K562 (cell line): ENCODE measurements around the gene NUP188. TPM values are rescaled to one million over a fixed set of nuclear protein-coding genes. Genes with fewer than 3 reads are reported as not detected.
A peak's percentile ranks its signal among the peaks of the same experiment; 100 is the strongest.

Experiments used
- ATAC-seq: fragments of 200-7000 bp; cut with Tn5 transposase; 3 replicates; pipeline ENCODE4 v1.9.1; 2020; ENCODE audit warnings: moderate library complexity
- BruUV-seq: library from RNA; stranded (reverse); fragments of 400-500 nt; replicated peaks from 2 replicates; lab custom pipeline; 2021; lab: Mats Ljungman, UMichigan
- CTCF ChIA-PET: fragments of 300-600 bp; formaldehyde crosslinking; extraction: SDS; loops from one replicate; lab custom pipeline; 2021; ENCODE audit warnings: low intra/inter-chr PET ratio; lab: Yijun Ruan, JAX
- POLR2A ChIA-PET: fragments of 300-600, 350-650 bp; sonication (Branson Sonifier 250); formaldehyde crosslinking; extraction: SDS; loops from one replicate; lab custom pipeline; 2021; ENCODE audit warnings: antibody characterized with exemption, inconsistent platforms; lab: Yijun Ruan, JAX
- DNase-seq, 4 experiments: peaks; one replicate each; pipeline versions ENCODE4 v3.0.0 to v3.0.0-alpha.2; 2011 to 2018; ENCODE audit warnings: low spot score in 3 of 4, mixed read lengths in 3 of 4; ENCODE audit errors: extremely low read depth in 1 of 4
- FAIRE-seq: peaks from 2 replicates; lab custom pipeline; 2011; peaks lifted over from hg19 to GRCh38; lab: Jason Lieb, UNC
- H2AFZ ChIP-seq: 2 replicates; pipeline ENCODE4 v1.6.0; 2011; ENCODE audit warnings: low read depth, low read length, control low read depth, inconsistent platforms
- H3K27ac ChIP-seq: fragments of 200-600 bp; 3 replicates; pipeline ENCODE4 v1.8.0; 2011; ENCODE audit warnings: low read depth, mild to moderate bottlenecking, control low read depth, inconsistent platforms, low read length, moderate library complexity, mixed read lengths; ENCODE audit errors: extremely low read depth
- H3K27me3 ChIP-seq, 2 experiments: fragments of 300-600 bp in 1 of 2; 2 replicates in 1 of 2; 3 replicates in 1 of 2; pipeline versions ENCODE4 v1.6.0 to v1.8.0; 2011; ENCODE audit warnings: inconsistent platforms in 2 of 2, low read length in 2 of 2, mild to moderate bottlenecking in 1 of 2, mixed read lengths in 1 of 2, moderate library complexity in 1 of 2; ENCODE audit not compliant: control insufficient read depth in 2 of 2, insufficient read depth in 2 of 2
- H3K36me3 ChIP-seq: fragments of 300-600 bp; 3 replicates; pipeline ENCODE4 v1.8.0; 2011; ENCODE audit warnings: mild to moderate bottlenecking, low read length, inconsistent platforms; ENCODE audit not compliant: control insufficient read depth, insufficient read depth
- H3K4me1 ChIP-seq, 2 experiments: fragments of 200-600 bp in 1 of 2; replicated peaks in 1 of 2; 2 replicates in 1 of 2; 3 replicates in 1 of 2; pipeline versions ENCODE4 v1.5.1 to v1.8.0; 2011; ENCODE audit warnings: inconsistent platforms in 2 of 2, low read length in 2 of 2, mild to moderate bottlenecking in 1 of 2, mixed read lengths in 1 of 2, moderate library complexity in 1 of 2; ENCODE audit not compliant: control insufficient read depth in 2 of 2, insufficient read depth in 2 of 2
- H3K4me2 ChIP-seq: 2 replicates; pipeline ENCODE4 v1.6.1; 2011; ENCODE audit warnings: low read length, control low read depth, inconsistent platforms, mixed read lengths; ENCODE audit not compliant: insufficient read depth
- H3K4me3 ChIP-seq: fragments of 200-600 bp; sonication (generic), shearing (Covaris generic); 2 replicates; pipeline ENCODE4 v1.5.1; 2016; ENCODE audit warnings: control low read depth, inconsistent platforms
- H3K79me2 ChIP-seq: fragments of 200-600 bp; 3 replicates; pipeline ENCODE4 v1.8.0; 2011; ENCODE audit warnings: low read length, inconsistent platforms; ENCODE audit not compliant: control insufficient read depth, insufficient read depth
- H3K9ac ChIP-seq, 2 experiments: 2 replicates each; pipeline versions ENCODE4 v1.6.0 to v1.6.1; 2011; ENCODE audit warnings: low read depth in 2 of 2, low read length in 2 of 2, control low read depth in 1 of 2, inconsistent platforms in 1 of 2, mild to moderate bottlenecking in 1 of 2, mixed read lengths in 1 of 2; ENCODE audit not compliant: insufficient read depth in 1 of 2
- H3K9me1 ChIP-seq: one replicate; pipeline ENCODE4 v1.6.0; 2011; ENCODE audit warnings: inconsistent platforms, mild to moderate bottlenecking, low read length, moderate library complexity; ENCODE audit not compliant: control insufficient read depth, insufficient read depth
- H3K9me3 ChIP-seq: replicated peaks from 2 replicates; pipeline ENCODE4 v1.5.1; 2011; ENCODE audit warnings: low read depth, low read length, inconsistent platforms; ENCODE audit not compliant: control insufficient read depth, insufficient read depth
- H4K20me1 ChIP-seq: replicated peaks from 2 replicates; pipeline ENCODE4 v1.6.1; 2011; ENCODE audit warnings: low read length, inconsistent platforms, mixed read lengths; ENCODE audit not compliant: control insufficient read depth, insufficient read depth
- HNRNPK ChIP-seq: fragments of 200-400 bp; formaldehyde crosslinking; IDR thresholded peaks from one replicate; pipeline ENCODE4 v1.6.1; 2018; ENCODE audit warnings: mild to moderate bottlenecking, low read depth, low read length; ENCODE audit not compliant: poor library complexity, severe bottlenecking
- KLF13 ChIP-seq: fragments of 450-650 bp; IDR thresholded peaks from 2 replicates; pipeline ENCODE4 v1.6.1; 2016; ENCODE audit warnings: missing genetic modification characterization, low read depth, mild to moderate bottlenecking, missing compliant biosample characterization, moderate library complexity, borderline replicate concordance
- MCM7 ChIP-seq, 2 experiments: fragments of 450-650 bp; IDR thresholded peaks; 2 replicates each; pipeline ENCODE4 v1.6.1; 2016 to 2018
- MEF2A ChIP-seq: IDR thresholded peaks from 2 replicates; pipeline ENCODE4 v1.6.1; 2011; ENCODE audit warnings: low read depth, mild to moderate bottlenecking, low read length, moderate library complexity; ENCODE audit not compliant: control insufficient read depth
- NCOA6 ChIP-seq: fragments of 450-650 bp; IDR thresholded peaks from 2 replicates; pipeline ENCODE4 v1.6.1; 2017; ENCODE audit warnings: mild to moderate bottlenecking
- NR4A1 ChIP-seq, 2 experiments: fragments of 250-450 bp in 1 of 2; fragments of 450-650 bp in 1 of 2; sonication (Bioruptor Pico) in 1 of 2; IDR thresholded peaks; 2 replicates each; pipeline versions ENCODE4 v1.4.0 to v1.6.1; 2016 to 2020; ENCODE audit warnings: mild to moderate bottlenecking in 2 of 2, missing compliant biosample characterization in 1 of 2, missing genetic modification characterization in 1 of 2, moderate library complexity in 1 of 2
- RBM25 ChIP-seq: fragments of 200-400 bp; formaldehyde crosslinking; IDR thresholded peaks from 2 replicates; pipeline ENCODE4 v1.6.1; 2018; ENCODE audit warnings: low read length, low read depth, moderate library complexity; ENCODE audit not compliant: severe bottlenecking
- ZBTB26 ChIP-seq: fragments of 450-650 bp; formaldehyde crosslinking; IDR thresholded peaks from 2 replicates; pipeline ENCODE4 v1.4.0; 2022; ENCODE audit warnings: missing genetic modification characterization
- ZC3H8 ChIP-seq: fragments of 450-650 bp; IDR thresholded peaks from 2 replicates; pipeline ENCODE4 v1.6.1; 2017
- ZNF143 ChIP-seq: sonication (generic); formaldehyde crosslinking; IDR thresholded peaks from 2 replicates; pipeline ENCODE4 v1.9.0; 2022; ENCODE audit warnings: mild to moderate bottlenecking, missing genetic modification reagents
- ZNF175 ChIP-seq: fragments of 200-800 bp; sonication (Bioruptor generic); IDR thresholded peaks from 2 replicates; pipeline ENCODE4 v1.6.1; 2016; ENCODE audit warnings: low read depth, mild to moderate bottlenecking, missing genetic modification characterization, missing compliant biosample characterization
- WGBS: fragments of 100-300 bp; shearing (Covaris generic); methylation state at CpG from one replicate; pipeline ENCODE4 v1.1.6; 2016; ENCODE audit warnings: low coverage, mixed read lengths; ENCODE audit not compliant: insufficient coverage; ENCODE audit errors: missing lambda C conversion rate; 5-methylcytosine and 5-hydroxymethylcytosine counted together
- in situ Hi-C: fragments of 300-500 bp; cut with MboI; formaldehyde crosslinking; loops from 4 replicates; pipeline ENCODE4 v1.15.0; 2018; ENCODE audit warnings: inconsistent platforms, mixed read lengths
- intact Hi-C: fragments of 100-400 bp; cut with micrococcal nuclease; formaldehyde crosslinking; loops from 2 replicates; pipeline ENCODE4 v1.14.2; 2022
- polyA plus RNA-seq, 8 experiments: library from polyadenylated mRNA; depleted of rRNA in 4 of 8; stranded (reverse) in 5 of 8; unstranded in 3 of 8; fragments of >200 nt; fragmentation: Nextera tagmentation in 2 of 8; fragmentation: Illumina TruSeq in 1 of 8; extraction: Ambion mirVana in 2 of 8; extraction: Trizol in 1 of 8; gene quantifications; 2 replicates each; pipeline versions ENCODE4 v1.2.1 to v1.2.3, GENCODE V29; 2011 to 2014; ENCODE audit warnings: inconsistent platforms in 1 of 8, missing spikeins in 1 of 8
- total RNA-seq, 7 experiments: library from RNA; depleted of rRNA in 6 of 7; stranded (reverse); fragments of >200 nt in 6 of 7; fragmentation: Illumina TruSeq in 2 of 7; extraction: Trizol in 2 of 7; gene quantifications; 2 replicates each; pipeline versions ENCODE4 v1.2.1 to v1.2.3, GENCODE V29; 2011 to 2021; ENCODE audit warnings: low replicate concordance in 1 of 7
- TF ChIP-seq, protein P1 (sequence below), 2 experiments: IDR thresholded peaks in 1 of 2; conservative IDR thresholded peaks in 1 of 2; 2 replicates each; pipeline ENCODE4 v1.6.1; 2016; ENCODE audit warnings: low read depth in 2 of 2, mild to moderate bottlenecking in 1 of 2, missing compliant biosample characterization in 1 of 2, missing genetic modification characterization in 1 of 2, moderate library complexity in 1 of 2
- TF ChIP-seq, protein P2 (sequence below): fragments of 450-650 bp; IDR thresholded peaks from 2 replicates; pipeline ENCODE4 v1.6.1; 2018; ENCODE audit warnings: mild to moderate bottlenecking, low read depth; ENCODE audit not compliant: partially characterized antibody

NUP188 gene
- total and polyA plus RNA-seq, 9 of the 15 experiments (the other 6 are each of a cell fraction or from before 2014, with no cell fraction given), result 11.7 to 135 (median 70.6) TPM

GRCh38 chr9:128998462-128998861, 51.0 kb downstream of the NUP188 start:
- no peaks in the 10 kb centered on the region for H3K9me3 ChIP-seq
- CTCF ChIA-PET, result no interaction called here
- in situ Hi-C loops (no loop called here), intact Hi-C loops (no loop called here)
- H4K20me1 ChIP-seq, result no peaks in the 10 kb centered on the region
- H2AFZ ChIP-seq, result no peak overlapping the region
- BruUV-seq, result no TSS peak
- H3K4me3 ChIP-seq, result no peak overlapping the region
- FAIRE-seq (no peak), ATAC-seq (no peak), DNase-seq (no peak)
- 90% methylated on average over 5 of the region's 6 CpGs for WGBS
- H3K27me3 ChIP-seq, result no peaks in the 10 kb centered on the region
- TF ChIP-seq RBM25, result no peak
- TF ChIP-seq KLF13 (tag), result no peak
- TF ChIP-seq, protein P1, sequence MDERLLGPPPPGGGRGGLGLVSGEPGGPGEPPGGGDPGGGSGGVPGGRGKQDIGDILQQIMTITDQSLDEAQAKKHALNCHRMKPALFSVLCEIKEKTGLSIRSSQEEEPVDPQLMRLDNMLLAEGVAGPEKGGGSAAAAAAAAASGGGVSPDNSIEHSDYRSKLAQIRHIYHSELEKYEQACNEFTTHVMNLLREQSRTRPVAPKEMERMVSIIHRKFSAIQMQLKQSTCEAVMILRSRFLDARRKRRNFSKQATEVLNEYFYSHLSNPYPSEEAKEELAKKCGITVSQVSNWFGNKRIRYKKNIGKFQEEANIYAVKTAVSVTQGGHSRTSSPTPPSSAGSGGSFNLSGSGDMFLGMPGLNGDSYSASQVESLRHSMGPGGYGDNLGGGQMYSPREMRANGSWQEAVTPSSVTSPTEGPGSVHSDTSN (CRISPR knock-in tag; IDR thresholded peaks at IDR 0.05; ENCODE audit: low read depth), result no peak
- TF ChIP-seq, protein P1 (tag; conservative IDR thresholded peaks at IDR 0.05; ENCODE audit: low read depth), result no peak
- TF ChIP-seq MCM7 (IDR thresholded peaks at IDR 0.05), result no peak
- TF ChIP-seq NR4A1 (CRISPR knock-in tag; IDR thresholded peaks at IDR 0.05), result no peak
- no peak for TF ChIP-seq NR4A1 (tag; IDR thresholded peaks at IDR 0.05)
- TF ChIP-seq HNRNPK, result no peak
- no peak for TF ChIP-seq ZC3H8
- TF ChIP-seq, protein P2, sequence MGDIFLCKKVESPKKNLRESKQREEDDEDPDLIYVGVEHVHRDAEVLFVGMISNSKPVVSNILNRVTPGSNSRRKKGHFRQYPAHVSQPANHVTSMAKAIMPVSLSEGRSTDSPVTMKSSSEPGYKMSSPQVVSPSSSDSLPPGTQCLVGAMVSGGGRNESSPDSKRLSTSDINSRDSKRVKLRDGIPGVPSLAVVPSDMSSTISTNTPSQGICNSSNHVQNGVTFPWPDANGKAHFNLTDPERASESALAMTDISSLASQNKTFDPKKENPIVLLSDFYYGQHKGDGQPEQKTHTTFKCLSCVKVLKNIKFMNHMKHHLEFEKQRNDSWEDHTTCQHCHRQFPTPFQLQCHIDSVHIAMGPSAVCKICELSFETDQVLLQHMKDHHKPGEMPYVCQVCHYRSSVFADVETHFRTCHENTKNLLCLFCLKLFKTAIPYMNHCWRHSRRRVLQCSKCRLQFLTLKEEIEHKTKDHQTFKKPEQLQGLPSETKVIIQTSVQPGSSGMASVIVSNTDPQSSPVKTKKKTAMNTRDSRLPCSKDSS, result no peak
- TF ChIP-seq MEF2A, result no peak
- TF ChIP-seq ZNF175 (CRISPR knock-in tag), result no peak
- no peak for TF ChIP-seq ZNF143 (CRISPR knock-in tag)
- TF ChIP-seq NCOA6, result no peak
- TF ChIP-seq ZBTB26 (CRISPR knock-in tag), result no peak
- H3K4me1 ChIP-seq, result no peaks in the 10 kb centered on the region
- peaks cover 93% of the 10 kb centered on the region for H3K36me3 ChIP-seq
- H3K9me1 ChIP-seq, result no peaks in the 10 kb centered on the region
- H3K4me2 ChIP-seq, result no peak overlapping the region
- H3K79me2 ChIP-seq, result no peaks in the 10 kb centered on the region
- no peak overlapping the region for H3K27ac ChIP-seq
- POLR2A ChIA-PET, result no interaction called here
- 0 out of 4 replicates have a peak overlapping the region, but pooled peaks of 1 of the 2 experiments have one; percentile 40 for H3K9ac ChIP-seq
